Mucosa of descending colon (tissue), 3 donors: ENCODE data around the gene SAP30BP. TPM values are rescaled to one million over a fixed set of nuclear protein-coding genes. Genes with fewer than 3 reads are reported as not detected.

ENCODE experiments used
- ATAC-seq: fragments of 200-7000 bp; cut with Tn5 transposase; one replicate; pipeline ENCODE4 v1.9.1; 2020; ENCODE audit warnings: mild to moderate bottlenecking, moderate library complexity
- DNase-seq, 3 donors: peaks; one replicate each; pipeline ENCODE4 v3.0.0-alpha.2; 2020
- H3K36me3 ChIP-seq: fragments of 200-600 bp; one replicate; pipeline ENCODE4 v1.8.0; 2021; ENCODE audit warnings: low read depth, mild to moderate bottlenecking
- H3K4me1 ChIP-seq: fragments of 200-600 bp; one replicate; pipeline ENCODE4 v1.8.0; 2021; ENCODE audit warnings: low read depth, mild to moderate bottlenecking
- H3K4me3 ChIP-seq: fragments of 200-600 bp; one replicate; pipeline ENCODE4 v1.8.0; 2021; ENCODE audit warnings: mild to moderate bottlenecking
- H3K9me3 ChIP-seq: fragments of 200-600 bp; one replicate; pipeline ENCODE4 v1.8.0; 2021; ENCODE audit warnings: mild to moderate bottlenecking
- CTCF ChIP-seq: fragments of 200-600 bp; IDR thresholded peaks from one replicate; pipeline ENCODE4 v1.8.0; 2022; ENCODE audit warnings: antibody characterized with exemption, mild to moderate bottlenecking
- intact Hi-C, 2 donors: fragments of 100-400 bp; cut with DNase I in 1 of 2; cut with micrococcal nuclease in 1 of 2; formaldehyde crosslinking; loops; one replicate each; pipeline versions ENCODE4 v1.11.0 to v1.11.1; 2022; cut with DNase I, micrococcal nuclease
- total RNA-seq, 3 donors: library from RNA; stranded (reverse); fragmentation: NEBNext Ultra II Directional in 2 of 3; extraction: Animal tissue kit (Norgen Biotek cat#: 25700) in 2 of 3; gene quantifications; one replicate each; pipeline versions ENCODE4 v1.2.1 to v1.2.4, GENCODE V29; 2021 to 2023
- donor health status: DM: no; HTN: no; CAD: no; lungs with moderate emphysema.
- donor health status: DM: no; HTN: no; CAD: no.
- donor health status: DM: no; HTN: yes; CAD: no.

Gene SAP30BP
- total RNA-seq, 3 donors from 2014 or later = 76.5 to 83.8 (median 76.9) TPM

- ATAC-seq = no peak
- H3K36me3 ChIP-seq = no peaks in the 10 kb centered on the region
- TF ChIP-seq CTCF = no peak
- intact Hi-C loops = no loop called here
- peak in 1 of 3 donors; percentile 27 for DNase-seq
- peaks cover 36% of the 10 kb centered on the region for H3K4me1 ChIP-seq
- H3K9me3 ChIP-seq = no peaks in the 10 kb centered on the region
- H3K4me3 ChIP-seq = no peak overlapping the region
Observed at GRCh38 chr17:75694536-75694935, 27.4 kb downstream of the SAP30BP start.

GRCh38 chr17:75695141-75695829 lies 28.1 kb downstream of the SAP30BP start:
- Histone ChIP-seq H3K36me3 (no peaks in the 10 kb centered on the region), H3K9me3 (no peaks in the 10 kb centered on the region), H3K4me3 (no peak overlapping the region), H3K4me1 (peaks cover 36% of the 10 kb centered on the region)
- DNase-seq (no peak), ATAC-seq (no peak)
- TF ChIP-seq CTCF = no peak
- intact Hi-C loops = no loop called here

- peaks cover 41% of the 10 kb centered on the region for H3K4me1 ChIP-seq
- intact Hi-C loops = no loop called here
- no peaks in the 10 kb centered on the region for H3K9me3 ChIP-seq
- ATAC-seq (peak; percentile 58), DNase-seq (peak; percentile 73 to 81 (median 75))
- no peak for TF ChIP-seq CTCF
- H3K4me3 ChIP-seq = no peak overlapping the region
- no peaks in the 10 kb centered on the region for H3K36me3 ChIP-seq
Observed at GRCh38 chr17:75695830-75696271, 28.7 kb downstream of the SAP30BP start.

- intact Hi-C loops = no loop called here
- no peak for TF ChIP-seq CTCF
- H3K9me3 ChIP-seq = no peaks in the 10 kb centered on the region
- peak; percentile 52 for ATAC-seq
- no peak overlapping the region for H3K4me3 ChIP-seq
- peak in 2 of 3 donors; percentile 58 to 62 for DNase-seq
- H3K4me1 ChIP-seq = peaks cover 36% of the 10 kb centered on the region
- no peaks in the 10 kb centered on the region for H3K36me3 ChIP-seq
Observed at GRCh38 chr17:75697651-75698291, 30.6 kb downstream of the SAP30BP start.

GRCh38 chr17:75698659-75699058 lies 31.5 kb downstream of the SAP30BP start:
- Histone ChIP-seq H3K4me1 (peaks cover 36% of the 10 kb centered on the region), H3K9me3 (no peaks in the 10 kb centered on the region), H3K36me3 (no peaks in the 10 kb centered on the region), H3K4me3 (no peak overlapping the region)
- ATAC-seq (peak; percentile 32), DNase-seq (peak in 2 of 3 donors; percentile 50 to 63)
- intact Hi-C loops = no loop called here
- no peak for TF ChIP-seq CTCF
